GM12864 (cell line): ENCODE data around the gene GPR141.

Source experiments
- DNase-seq: peaks from one replicate; pipeline ENCODE4 v3.0.0-alpha.2; 2011; ENCODE audit warnings: low read depth
- H3K4me3 ChIP-seq: 2 replicates; pipeline ENCODE4 v1.5.1; 2011; ENCODE audit warnings: mild to moderate bottlenecking, low read depth, low read length, control low read depth
- CTCF ChIP-seq: IDR thresholded peaks from 2 replicates; pipeline ENCODE4 v1.5.1; 2011; ENCODE audit warnings: low read depth, mild to moderate bottlenecking, moderate library complexity, low read length, control low read depth, inconsistent platforms; ENCODE audit errors: missing control alignments

The GPR141 gene

GRCh38 chr7:37669818-37670217, 13.7 kb upstream of the GPR141 start:
- DNase-seq, result no peak
- no peak overlapping the region for H3K4me3 ChIP-seq
- TF ChIP-seq CTCF, result no peak

- no peak overlapping the region for H3K4me3 ChIP-seq
- no peak for DNase-seq
- no peak for TF ChIP-seq CTCF
These were observed 13.1 kb upstream of the GPR141 start for GRCh38 chr7:37670436-37670835.

GRCh38 chr7:37671876-37672275, 11.7 kb upstream of the GPR141 start:
- H3K4me3 ChIP-seq, result no peak overlapping the region
- no peak for TF ChIP-seq CTCF
- DNase-seq, result no peak

GRCh38 chr7:37672926-37673325, 10.6 kb upstream of the GPR141 start:
- TF ChIP-seq CTCF, result no peak
- H3K4me3 ChIP-seq, result no peak overlapping the region
- DNase-seq, result no peak

- DNase-seq, result no peak
These were observed 10.0 kb upstream of the GPR141 start for GRCh38 chr7:37673523-37673922.

GRCh38 chr7:37674531-37674930, 9.0 kb upstream of the GPR141 start:
- no peak overlapping the region for H3K4me3 ChIP-seq
- DNase-seq, result no peak
- TF ChIP-seq CTCF, result no peak

More at GRCh38 chr7:37673523-37673922, 10.0 kb upstream of the GPR141 start:
- TF ChIP-seq CTCF, result no peak
- no peak overlapping the region for H3K4me3 ChIP-seq

GRCh38 chr7:37675749-37676148, 7.8 kb upstream of the GPR141 start:
- DNase-seq, result no peak
- TF ChIP-seq CTCF, result no peak
- no peak overlapping the region for H3K4me3 ChIP-seq
